ENCODE results near the gene KCNN1. TPM values are rescaled to one million over a fixed set of nuclear protein-coding genes. Genes with fewer than 3 reads are reported as not detected.

The KCNN1 gene
- total RNA-seq, 3 donors from 2014 or later, result 0.33 to 0.59 TPM; not detected in 1

DNA sequence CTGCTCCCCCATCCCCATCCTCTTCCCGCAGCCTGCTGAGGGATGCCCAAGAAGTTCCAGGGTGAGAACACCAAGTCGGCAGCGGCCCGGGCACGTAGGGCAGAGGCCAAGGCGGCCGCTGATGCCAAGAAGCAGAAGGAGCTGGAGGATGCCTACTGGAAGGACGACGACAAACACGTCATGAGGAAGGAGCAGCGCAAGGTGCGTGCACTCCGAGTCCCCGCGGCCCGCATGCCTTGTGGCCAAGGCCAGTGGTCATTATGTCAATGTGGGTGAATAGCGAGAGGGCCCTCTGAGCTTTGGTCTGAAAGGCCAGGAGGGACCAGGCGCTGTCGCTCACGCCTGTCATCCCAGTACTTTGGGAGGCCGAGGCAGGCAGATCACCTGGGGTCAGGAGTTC lies 30.5 kb upstream of the KCNN1 start:
- intact Hi-C loops (cut with DNase I; ENCODE audit: low total_unique reads), result no loop called here
- Histone ChIP-seq H3K27ac (no peak overlapping the region), H3K27me3 (no peaks in the 10 kb centered on the region), H3K4me3 (no peak overlapping the region), H3K9me3 (no peaks in the 10 kb centered on the region), H3K36me3 (no peaks in the 10 kb centered on the region), H3K4me1 (peaks cover 6 to 8% of the 10 kb centered on the region in 2 donors)
- no peak for DNase-seq (ENCODE audit: low spot score in 2 of 2)
- TF ChIP-seq POLR2A (IDR thresholded peaks at IDR 0.05) (no peak), POLR2AphosphoS5 (IDR thresholded peaks at IDR 0.05) (no peak)
- TF ChIP-seq, protein P1, sequence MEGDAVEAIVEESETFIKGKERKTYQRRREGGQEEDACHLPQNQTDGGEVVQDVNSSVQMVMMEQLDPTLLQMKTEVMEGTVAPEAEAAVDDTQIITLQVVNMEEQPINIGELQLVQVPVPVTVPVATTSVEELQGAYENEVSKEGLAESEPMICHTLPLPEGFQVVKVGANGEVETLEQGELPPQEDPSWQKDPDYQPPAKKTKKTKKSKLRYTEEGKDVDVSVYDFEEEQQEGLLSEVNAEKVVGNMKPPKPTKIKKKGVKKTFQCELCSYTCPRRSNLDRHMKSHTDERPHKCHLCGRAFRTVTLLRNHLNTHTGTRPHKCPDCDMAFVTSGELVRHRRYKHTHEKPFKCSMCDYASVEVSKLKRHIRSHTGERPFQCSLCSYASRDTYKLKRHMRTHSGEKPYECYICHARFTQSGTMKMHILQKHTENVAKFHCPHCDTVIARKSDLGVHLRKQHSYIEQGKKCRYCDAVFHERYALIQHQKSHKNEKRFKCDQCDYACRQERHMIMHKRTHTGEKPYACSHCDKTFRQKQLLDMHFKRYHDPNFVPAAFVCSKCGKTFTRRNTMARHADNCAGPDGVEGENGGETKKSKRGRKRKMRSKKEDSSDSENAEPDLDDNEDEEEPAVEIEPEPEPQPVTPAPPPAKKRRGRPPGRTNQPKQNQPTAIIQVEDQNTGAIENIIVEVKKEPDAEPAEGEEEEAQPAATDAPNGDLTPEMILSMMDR (IDR thresholded peaks at IDR 0.05), result no peak

DNA sequence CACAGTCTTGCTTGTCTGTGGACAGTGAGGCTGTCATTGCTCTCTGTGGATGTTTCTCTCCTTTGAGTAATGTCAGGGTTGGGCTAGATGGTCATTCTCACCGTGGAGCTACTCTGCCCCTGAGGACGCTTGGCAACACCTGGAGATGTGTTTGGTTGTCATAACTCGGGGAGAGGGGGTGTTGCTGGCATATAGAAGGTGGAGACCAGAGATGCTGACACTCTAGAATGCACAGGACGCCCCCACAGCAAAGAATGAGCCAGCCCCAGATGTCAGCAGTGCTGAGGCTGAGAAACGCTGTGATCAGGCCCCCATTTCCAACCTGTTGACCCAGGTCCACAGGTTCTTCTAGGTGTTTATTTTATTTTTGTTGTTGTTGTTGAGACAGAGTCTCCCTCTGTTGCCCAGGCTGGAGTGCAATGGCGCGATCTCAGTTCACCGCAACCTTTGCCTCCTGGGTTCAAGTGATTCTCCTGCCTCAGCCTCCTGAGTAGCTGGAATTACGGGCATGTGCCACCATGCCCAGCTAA lies 29.5 kb upstream of the KCNN1 start:
- TF ChIP-seq, protein P1 (IDR thresholded peaks at IDR 0.05), result no peak
- TF ChIP-seq POLR2AphosphoS5 (IDR thresholded peaks at IDR 0.05), result no peak
- TF ChIP-seq POLR2A (IDR thresholded peaks at IDR 0.05), result no peak
- intact Hi-C loops (cut with DNase I; ENCODE audit: low total_unique reads), result no loop called here
- H3K36me3 ChIP-seq, result no peaks in the 10 kb centered on the region

GRCh38 chr19:17938092-17938845 lies 28.6 kb upstream of the KCNN1 start:
- Histone ChIP-seq H3K36me3 (no peaks in the 10 kb centered on the region), H3K4me1 (peaks cover 5 to 8% of the 10 kb centered on the region in 2 donors), H3K4me3 (no peak overlapping the region), H3K27me3 (no peaks in the 10 kb centered on the region), H3K9me3 (no peaks in the 10 kb centered on the region), H3K27ac (no peak overlapping the region)
- DNase-seq (ENCODE audit: low spot score in 2 of 2), result peak; percentile 57 to 73
- intact Hi-C loops (cut with DNase I; ENCODE audit: low total_unique reads), result no loop called here
- TF ChIP-seq POLR2A (IDR thresholded peaks at IDR 0.05) (no peak), POLR2AphosphoS5 (IDR thresholded peaks at IDR 0.05) (no peak)
- TF ChIP-seq, protein P1 (IDR thresholded peaks at IDR 0.05), result peak; percentile 69 to 93 (median 92)

More for the DNA sequence above, 29.5 kb upstream of the KCNN1 start:
- Histone ChIP-seq H3K4me1 (peaks cover 6 to 8% of the 10 kb centered on the region in 2 donors), H3K27me3 (no peaks in the 10 kb centered on the region), H3K27ac (no peak overlapping the region), H3K4me3 (no peak overlapping the region), H3K9me3 (no peaks in the 10 kb centered on the region)
- DNase-seq (ENCODE audit: low spot score in 2 of 2), result no peak

GRCh38 chr19:17942181-17942580 lies 24.7 kb upstream of the KCNN1 start:
- Histone ChIP-seq H3K4me1 (no peaks in the 10 kb centered on the region), H3K4me3 (no peak overlapping the region), H3K9me3 (no peaks in the 10 kb centered on the region), H3K27me3 (no peaks in the 10 kb centered on the region), H3K27ac (no peak overlapping the region), H3K36me3 (no peaks in the 10 kb centered on the region)
- TF ChIP-seq, protein P1 (IDR thresholded peaks at IDR 0.05), result no peak
- TF ChIP-seq POLR2A (IDR thresholded peaks at IDR 0.05) (no peak), POLR2AphosphoS5 (IDR thresholded peaks at IDR 0.05) (no peak)
- intact Hi-C loops (cut with DNase I; ENCODE audit: low total_unique reads), result no loop called here
- no peak for DNase-seq (ENCODE audit: low spot score in 2 of 2)

- no peaks in the 10 kb centered on the region for H3K4me1 ChIP-seq
- no peaks in the 10 kb centered on the region for H3K9me3 ChIP-seq
- TF ChIP-seq POLR2A (IDR thresholded peaks at IDR 0.05) (no peak), POLR2AphosphoS5 (IDR thresholded peaks at IDR 0.05) (no peak)
- TF ChIP-seq, protein P1 (IDR thresholded peaks at IDR 0.05), result no peak
- H3K4me3 ChIP-seq, result no peak overlapping the region
- no peaks in the 10 kb centered on the region for H3K27me3 ChIP-seq
- intact Hi-C loops (cut with DNase I; ENCODE audit: low total_unique reads), result no loop called here
- H3K27ac ChIP-seq, result no peak overlapping the region
- no peaks in the 10 kb centered on the region for H3K36me3 ChIP-seq
- no peak for DNase-seq (ENCODE audit: low spot score in 2 of 2)
Observed at GRCh38 chr19:17942582-17943273, 24.2 kb upstream of the KCNN1 start.

Data from breast epithelium (tissue), 4 donors.